Embryonic facial prominence (tissue), 1 donor: ENCODE measurements around the gene DLG2.
"Not testable (repeated sequence)": the region's sequence is repeated elsewhere in the genome, so short reads cannot be mapped to it uniquely, and the experiment has no call there.

Experiments used
- DNase-seq: peaks from one replicate; pipeline ENCODE4 v3.0.0-alpha.2; 2016; ENCODE audit errors: extremely low spot score

DLG2 gene

GRCh38 chr11:85232559-85232958, 394.6 kb downstream of the DLG2 start:
- DNase-seq, result no peak

GRCh38 chr11:85231588-85231987, 395.6 kb downstream of the DLG2 start:
- no peak for DNase-seq

- not testable (repeated sequence) for DNase-seq
Observed at GRCh38 chr11:85229723-85230122, 397.4 kb downstream of the DLG2 start.

DNA sequence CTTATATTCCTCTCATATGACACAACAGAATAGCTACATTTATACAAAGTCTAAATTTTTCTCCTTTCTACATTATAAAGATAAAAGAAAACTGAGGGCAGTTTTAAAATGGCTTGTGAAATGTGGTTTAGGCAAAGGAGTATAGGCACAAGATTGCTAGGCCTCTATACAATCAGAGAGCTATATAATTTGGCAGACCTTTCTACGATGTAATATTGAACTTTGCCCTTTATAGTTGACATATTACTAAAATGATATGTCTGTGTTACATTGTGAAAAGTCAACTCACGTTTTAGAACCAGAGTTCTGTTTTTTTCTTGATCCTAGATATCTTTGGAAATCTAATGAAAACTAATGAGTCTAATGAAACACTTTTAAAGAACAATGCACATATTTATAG, 430.2 kb downstream of the DLG2 start:
- DNase-seq, result no peak

- no peak for DNase-seq
Observed at GRCh38 chr11:85195934-85196333, 431.2 kb downstream of the DLG2 start.

DNA sequence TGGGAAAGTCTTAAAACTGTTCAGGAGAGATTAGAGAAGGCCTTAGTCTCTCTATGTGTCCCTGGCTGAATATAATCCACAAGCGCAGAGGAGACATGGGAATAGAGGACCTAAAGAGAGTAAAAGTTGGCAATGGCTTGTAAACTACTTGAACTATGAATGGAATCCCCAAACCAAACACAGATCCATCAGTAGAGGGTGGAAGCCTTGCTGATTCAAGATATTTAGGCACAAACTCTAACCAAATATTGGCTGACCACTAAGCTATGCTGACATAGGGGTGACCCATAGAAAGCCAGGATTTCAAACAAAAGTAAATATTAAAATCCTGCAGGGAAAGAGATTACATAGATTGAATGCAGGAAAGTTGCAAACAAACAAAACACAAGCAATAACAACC, 439.2 kb downstream of the DLG2 start:
- no peak for DNase-seq

GRCh38 chr11:85184721-85185120, 442.4 kb downstream of the DLG2 start:
- no peak for DNase-seq

DNA sequence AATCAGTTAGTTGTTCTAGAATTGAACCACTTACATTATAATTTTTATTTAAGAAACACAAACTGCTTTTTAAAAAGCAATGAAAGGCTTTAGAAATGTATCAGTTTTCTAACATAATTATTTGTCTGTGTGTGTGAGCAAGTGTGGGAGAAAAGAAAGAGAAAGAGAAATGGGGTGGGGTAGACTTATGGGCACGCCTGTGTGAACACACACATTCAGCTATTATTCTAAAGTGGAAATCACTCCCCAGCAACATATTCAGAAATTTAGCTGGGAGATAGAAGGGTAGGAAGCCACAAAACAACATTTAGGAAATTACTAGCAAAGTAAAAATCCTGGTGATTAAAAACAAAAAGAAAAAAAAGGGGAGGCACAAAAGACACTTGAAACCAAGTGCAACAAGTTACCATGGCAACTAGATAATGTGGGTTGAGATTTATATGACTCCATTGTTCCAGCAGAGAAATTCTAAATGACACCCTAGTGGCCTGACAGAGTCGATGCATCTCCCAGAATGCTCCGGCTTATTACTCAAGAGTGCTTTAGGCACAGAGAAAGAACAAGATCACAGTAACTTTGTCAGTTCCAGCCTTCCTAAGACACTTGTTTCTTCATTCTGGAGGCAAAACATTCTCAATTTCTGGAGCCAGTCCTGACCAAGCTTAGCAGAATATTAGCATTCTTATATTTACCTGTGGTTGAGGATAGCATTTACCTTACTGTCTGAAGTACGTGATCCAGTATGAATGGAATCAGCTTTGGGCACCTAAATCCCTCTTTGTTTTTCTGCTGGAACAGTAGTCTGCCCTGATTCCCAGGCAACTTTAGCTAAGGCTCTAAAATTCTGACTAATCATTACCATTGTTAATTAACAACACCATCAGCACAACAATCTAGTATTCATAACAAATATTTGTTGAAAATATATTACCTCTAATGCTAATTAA, 444.4 kb downstream of the DLG2 start:
- DNase-seq, result no peak

- DNase-seq, result no peak
Observed at GRCh38 chr11:85180528-85180927, 446.6 kb downstream of the DLG2 start.

DNA sequence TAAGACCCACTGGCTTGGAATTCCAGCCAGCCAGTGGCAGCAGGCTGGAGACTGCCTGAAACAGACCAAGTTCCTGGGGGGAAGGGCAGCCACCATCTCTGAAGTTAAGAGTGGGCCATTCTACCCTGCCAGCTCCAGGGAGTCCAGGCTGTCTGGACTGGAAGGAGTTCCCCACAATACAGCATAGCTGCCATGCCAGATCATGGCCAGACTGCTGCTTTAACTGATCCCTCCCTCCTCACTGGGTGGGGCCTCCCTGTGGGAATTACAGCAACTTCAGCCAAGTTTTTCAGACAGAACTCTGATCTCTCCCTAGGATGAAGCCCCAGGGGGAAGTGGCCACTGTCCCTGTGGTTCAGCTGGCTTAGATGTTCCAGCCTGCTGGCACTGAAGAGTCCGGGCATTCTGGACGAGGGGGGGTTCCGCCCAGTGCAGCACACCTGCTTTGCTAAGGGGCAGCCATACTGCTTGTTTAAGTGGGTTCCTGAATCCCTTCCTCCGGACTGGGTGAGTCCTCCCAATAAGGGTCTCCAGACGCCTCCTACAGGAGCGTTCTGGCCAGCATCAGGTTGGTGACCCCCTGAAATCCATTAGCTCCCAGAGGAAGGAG, 455.4 kb downstream of the DLG2 start:
- no peak for DNase-seq

DNA sequence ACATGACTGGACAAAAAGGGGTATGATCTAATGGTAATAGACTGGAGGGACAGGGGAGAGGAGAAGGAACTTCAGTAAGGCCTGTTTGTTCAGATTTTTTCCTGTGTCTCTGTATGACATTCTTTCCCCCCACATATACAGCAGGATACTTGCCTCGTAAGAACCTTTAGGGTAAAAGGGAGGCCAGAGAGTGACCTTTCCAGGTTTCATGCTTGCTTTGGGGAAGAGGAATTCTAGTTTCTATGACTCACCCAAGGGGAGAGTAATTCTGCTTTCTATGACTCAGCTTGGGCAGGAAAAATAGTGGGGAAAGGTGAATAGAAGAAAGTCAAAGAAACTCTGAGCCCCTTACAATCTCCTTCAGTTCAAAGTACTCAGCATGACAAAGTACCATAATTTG, 457.0 kb downstream of the DLG2 start:
- no peak for DNase-seq

DNA sequence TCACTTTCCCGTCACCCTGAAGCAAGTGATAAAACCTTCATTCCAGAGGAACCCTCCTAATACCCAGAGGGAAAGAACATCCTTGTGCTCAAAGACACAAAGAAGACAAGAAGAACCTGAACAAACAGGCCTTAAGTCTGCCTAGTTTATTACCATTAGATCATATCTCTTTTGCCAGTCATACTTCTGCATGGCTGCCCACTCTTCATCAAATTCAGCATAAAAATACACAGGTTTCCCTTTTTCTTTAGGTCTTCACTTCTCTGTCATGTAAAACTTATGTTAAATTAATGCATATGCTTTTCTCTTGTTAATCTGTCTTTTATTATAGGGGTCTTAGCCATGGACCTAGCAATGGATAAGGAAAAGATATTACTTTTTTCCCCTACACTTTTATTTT, 459.7 kb downstream of the DLG2 start:
- DNase-seq, result no peak

GRCh38 chr11:85167038-85167437, 460.1 kb downstream of the DLG2 start:
- DNase-seq, result no peak

DNA sequence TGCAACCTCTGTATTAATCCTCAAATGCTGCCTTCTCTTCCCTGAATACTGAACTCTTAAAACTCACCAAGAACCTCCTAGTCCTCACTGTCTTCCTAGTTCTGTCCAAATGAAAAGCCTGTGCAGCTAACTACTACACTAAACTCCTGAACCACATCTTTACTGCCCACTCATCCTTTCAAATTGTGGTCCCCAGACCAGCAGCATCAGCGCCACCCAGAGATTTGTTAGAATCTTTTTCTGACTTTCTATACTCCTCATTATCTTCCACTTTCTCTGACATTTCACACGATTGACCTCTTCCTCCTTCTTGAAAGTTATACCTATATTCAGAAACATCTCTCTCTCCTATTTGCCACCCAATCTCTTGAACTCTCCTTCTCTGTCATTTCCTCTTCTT, 461.3 kb downstream of the DLG2 start:
- DNase-seq, result no peak

DNA sequence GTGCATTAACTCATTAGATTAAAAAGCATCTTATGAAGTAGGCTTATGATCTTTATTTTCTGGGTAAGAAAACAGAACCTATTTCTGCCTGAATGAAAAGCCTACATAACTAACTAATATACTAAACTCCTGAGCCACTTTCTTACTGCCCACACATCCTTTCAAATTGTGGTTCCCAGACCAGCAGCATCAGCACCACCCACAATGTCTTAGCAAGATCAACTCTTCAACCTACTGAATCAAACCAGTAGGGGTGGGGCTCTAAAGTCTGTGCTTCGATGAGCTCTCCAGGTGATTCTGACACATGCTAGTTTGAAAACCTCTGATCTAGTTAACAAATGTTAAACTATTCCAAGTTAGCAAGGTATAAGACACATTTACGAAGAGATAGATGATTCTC, 462.4 kb downstream of the DLG2 start:
- DNase-seq, result no peak

DNA sequence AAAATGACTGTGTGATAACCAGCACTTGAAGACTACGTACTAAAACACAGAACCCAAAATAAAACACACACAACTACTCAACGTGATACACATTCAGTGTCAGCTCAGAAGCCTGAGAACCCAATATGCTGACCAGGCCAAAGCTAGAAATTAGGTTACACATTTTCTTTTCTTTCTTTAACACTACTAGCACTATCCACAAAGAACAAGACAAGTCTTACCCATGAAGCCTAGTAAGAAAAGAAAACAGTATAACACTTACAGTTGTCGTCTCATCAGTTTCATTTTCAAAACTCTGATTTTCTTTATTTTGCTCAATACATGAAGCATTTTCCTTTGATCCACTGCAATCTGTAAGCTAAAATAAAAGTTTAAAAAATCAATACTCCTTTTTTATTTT, 472.9 kb downstream of the DLG2 start:
- no peak for DNase-seq

DNA sequence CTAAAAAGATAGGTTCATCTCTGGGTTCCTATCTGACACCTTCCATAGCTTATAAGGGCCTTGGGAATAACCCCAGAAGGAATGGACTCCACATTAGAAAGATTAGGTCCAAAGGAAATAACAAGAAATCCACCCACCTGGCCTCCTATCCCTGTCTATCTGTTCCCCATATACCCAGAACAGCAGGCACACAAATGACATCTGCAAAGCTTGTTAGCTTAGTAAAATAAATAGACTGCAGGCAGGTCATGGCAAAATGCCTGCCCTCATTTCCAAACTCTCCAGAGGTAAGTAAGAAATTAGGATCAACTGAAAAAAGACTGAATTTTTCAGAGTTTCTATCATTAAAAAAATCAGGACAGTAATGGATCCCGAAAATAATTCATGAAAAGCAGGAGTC, 489.5 kb downstream of the DLG2 start:
- DNase-seq, result no peak

- DNase-seq, result no peak
Observed at GRCh38 chr11:85133636-85134035, 493.5 kb downstream of the DLG2 start.

DNA sequence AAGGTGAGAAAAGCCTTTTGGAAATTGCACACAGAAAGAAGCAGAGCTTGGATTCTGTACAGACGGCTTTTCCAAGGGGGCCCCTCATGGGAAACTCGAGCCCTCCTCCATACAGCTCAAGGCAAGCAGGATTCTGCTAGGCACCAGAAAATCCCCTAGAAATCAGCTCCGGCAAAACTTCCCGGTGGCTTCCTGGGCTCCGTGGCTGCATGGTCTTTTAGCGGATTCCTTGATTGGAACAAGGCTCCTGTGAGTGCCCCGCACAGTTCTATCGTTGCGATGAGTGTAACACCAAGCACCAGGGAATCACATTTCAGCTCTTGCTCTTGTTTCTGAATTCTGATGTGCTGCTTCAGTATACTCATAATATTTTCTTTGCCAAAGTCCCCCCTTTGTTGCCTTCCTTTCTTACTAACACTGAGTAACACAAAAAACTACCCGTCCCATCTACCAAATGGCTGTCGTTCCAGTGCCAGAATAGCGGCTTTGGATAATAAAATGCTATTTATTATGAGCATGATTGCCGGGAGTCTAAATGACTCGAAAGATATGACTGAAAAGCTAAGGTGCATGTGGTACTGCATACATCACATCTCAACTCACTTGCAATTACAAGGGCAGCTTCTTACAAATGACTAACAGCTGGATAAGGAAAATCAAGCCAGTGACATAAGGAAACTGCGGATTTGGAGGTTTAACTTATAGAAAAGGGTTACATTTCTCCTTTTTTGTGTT, 494.1 kb downstream of the DLG2 start:
- no peak for DNase-seq

DNA sequence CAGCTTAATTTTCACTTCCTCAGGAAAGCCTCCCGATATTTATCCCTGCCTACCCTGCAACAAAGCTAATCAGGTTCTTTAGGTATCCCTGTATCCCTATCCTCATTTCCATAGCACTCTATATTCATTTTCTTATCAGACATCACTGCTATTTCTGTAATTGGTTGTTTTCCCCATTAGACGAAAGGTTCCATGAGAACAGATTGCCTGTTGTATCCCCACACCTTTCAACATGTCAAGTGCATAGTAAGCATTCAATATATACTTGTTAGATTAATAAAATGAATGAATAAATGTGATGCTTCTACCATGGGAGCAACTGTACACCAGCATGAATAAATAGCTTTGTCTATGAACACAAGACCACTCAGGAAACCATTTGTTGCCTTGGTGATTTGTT, 499.8 kb downstream of the DLG2 start:
- DNase-seq, result no peak

GRCh38 chr11:85123752-85124231, 503.4 kb downstream of the DLG2 start:
- no peak for DNase-seq

- no peak for DNase-seq
Observed at GRCh38 chr11:85118151-85118550, 509.0 kb downstream of the DLG2 start.

GRCh38 chr11:85115798-85116197, 511.3 kb downstream of the DLG2 start:
- DNase-seq, result no peak
